GM12801 (cell line): ENCODE measurements around the gene PSMD1.

Experiments used
- TF ChIP-seq, protein P1 (sequence below): IDR thresholded peaks from one replicate; pipeline ENCODE4 v1.5.1; 2011; ENCODE audit warnings: control low read depth; ENCODE audit not compliant: insufficient read length; ENCODE audit errors: extremely low read depth

The PSMD1 gene

DNA sequence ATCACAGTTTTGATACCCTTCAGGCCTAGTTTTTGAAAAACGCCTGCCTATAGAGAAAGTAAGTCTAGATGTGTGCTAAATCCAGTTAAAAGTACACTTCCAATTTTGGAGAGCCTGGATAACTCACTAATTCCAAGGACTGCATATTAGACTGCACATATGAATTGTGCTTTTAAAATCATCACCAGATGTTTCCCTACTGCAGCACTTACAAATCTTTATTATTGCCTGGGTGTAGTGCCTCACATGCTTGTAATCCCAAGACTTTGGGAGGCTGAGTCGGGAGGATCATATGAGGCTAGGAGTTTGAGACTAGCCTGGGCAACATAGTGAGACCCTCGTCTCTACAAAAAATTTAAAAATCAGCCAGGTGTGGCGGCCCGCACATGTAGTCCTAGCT is 104.0 kb downstream of the PSMD1 start:
- TF ChIP-seq, protein P1, sequence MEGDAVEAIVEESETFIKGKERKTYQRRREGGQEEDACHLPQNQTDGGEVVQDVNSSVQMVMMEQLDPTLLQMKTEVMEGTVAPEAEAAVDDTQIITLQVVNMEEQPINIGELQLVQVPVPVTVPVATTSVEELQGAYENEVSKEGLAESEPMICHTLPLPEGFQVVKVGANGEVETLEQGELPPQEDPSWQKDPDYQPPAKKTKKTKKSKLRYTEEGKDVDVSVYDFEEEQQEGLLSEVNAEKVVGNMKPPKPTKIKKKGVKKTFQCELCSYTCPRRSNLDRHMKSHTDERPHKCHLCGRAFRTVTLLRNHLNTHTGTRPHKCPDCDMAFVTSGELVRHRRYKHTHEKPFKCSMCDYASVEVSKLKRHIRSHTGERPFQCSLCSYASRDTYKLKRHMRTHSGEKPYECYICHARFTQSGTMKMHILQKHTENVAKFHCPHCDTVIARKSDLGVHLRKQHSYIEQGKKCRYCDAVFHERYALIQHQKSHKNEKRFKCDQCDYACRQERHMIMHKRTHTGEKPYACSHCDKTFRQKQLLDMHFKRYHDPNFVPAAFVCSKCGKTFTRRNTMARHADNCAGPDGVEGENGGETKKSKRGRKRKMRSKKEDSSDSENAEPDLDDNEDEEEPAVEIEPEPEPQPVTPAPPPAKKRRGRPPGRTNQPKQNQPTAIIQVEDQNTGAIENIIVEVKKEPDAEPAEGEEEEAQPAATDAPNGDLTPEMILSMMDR: no peak

DNA sequence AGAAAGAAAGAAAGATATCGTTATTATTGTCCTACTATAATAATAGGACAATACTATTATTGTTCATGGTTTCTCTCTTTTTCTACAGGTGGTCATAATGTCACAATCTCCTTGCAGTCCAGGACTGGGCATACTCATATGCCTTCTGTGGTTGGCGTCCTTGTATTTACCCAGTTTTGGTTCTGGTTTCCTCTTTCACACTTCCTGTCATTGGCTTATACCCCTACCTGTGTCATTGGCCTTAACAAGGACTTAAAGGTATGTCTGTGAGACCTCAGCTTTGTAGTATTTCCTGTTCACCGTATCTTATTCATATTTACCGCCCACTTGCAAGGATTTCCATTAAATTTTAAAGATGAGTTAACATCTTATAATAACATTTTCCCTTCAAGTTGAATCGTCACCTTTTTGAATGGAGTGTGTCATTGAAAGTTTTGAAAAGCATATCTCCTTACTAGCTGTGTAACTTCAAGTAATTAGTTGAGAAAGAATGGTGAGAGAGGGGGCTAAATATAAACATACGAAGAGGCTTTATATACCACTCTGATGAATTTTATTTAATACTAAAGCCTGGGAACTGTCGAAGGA is 104.7 kb downstream of the PSMD1 start:
- TF ChIP-seq, protein P1: no peak

DNA sequence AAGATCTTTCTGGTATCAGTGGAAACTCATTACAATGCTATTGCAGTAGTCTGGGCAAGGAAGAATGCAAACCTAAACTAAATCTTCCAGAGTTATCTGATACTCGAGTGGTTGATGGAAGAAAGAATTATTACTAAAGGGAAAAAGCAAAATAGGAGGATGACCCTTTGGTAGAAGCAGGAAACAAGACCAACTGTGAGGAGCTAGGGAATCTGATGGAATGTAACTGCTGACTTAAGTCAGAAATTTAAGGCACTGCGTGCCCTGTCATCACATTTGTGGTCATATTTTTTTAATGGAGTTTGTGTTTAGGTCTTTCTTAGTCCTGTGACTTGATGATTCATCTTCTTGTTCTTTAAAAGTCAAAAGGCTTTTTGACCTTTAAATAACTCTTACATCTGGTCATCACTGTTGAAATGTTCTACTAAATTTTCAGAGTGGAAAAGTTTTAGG is 105.2 kb downstream of the PSMD1 start:
- TF ChIP-seq, protein P1: no peak

DNA sequence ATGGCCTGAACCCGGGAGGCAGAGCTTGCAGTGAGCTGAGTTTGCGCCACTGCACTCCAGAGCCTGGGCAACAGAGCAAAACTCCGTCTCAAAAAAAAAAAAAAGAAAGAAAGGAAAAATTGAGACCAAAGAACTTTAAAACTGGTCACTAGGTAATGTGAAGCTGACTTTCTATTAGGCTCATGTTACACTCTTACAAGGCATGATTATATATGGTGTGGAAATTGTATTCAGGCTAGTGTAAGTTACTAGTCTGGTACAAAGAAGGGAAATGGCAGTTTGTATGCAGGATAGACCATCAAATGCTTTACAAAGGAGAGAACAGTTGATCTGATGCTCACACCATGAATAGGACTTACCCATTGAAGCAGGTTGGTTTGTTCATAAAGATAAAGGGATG is 106.3 kb downstream of the PSMD1 start:
- TF ChIP-seq, protein P1: no peak

DNA sequence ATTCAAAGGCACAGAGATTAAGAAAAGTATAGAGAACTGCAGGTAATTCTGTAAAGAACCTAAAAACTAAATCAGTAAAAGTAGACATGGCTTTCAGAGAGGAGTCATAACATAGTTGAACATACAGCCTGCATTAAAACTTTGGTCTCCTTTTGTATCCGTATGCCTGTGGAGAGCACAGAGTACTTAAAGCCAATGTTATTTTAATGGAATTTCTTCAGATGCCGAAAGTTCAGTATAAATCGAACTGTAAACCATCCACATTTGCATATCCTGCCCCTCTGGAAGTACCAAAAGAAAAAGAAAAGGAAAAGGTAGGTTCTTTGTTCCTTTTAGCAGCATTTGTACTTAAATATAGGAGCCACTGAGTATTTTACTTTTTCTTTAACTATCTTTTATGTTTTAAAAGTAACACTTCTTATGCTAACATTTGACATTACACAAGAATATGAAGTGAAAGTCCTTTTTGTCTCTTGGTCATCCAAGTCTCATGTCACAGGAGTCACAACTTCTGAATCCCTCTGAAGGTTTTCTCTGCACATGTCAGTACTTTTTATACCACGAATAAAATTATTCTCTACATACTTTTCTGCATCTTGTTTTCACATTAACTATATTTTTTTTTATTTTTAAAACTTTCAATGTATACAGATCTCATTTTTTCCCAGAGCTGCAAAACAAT is 106.9 kb downstream of the PSMD1 start:
- TF ChIP-seq, protein P1: no peak

DNA sequence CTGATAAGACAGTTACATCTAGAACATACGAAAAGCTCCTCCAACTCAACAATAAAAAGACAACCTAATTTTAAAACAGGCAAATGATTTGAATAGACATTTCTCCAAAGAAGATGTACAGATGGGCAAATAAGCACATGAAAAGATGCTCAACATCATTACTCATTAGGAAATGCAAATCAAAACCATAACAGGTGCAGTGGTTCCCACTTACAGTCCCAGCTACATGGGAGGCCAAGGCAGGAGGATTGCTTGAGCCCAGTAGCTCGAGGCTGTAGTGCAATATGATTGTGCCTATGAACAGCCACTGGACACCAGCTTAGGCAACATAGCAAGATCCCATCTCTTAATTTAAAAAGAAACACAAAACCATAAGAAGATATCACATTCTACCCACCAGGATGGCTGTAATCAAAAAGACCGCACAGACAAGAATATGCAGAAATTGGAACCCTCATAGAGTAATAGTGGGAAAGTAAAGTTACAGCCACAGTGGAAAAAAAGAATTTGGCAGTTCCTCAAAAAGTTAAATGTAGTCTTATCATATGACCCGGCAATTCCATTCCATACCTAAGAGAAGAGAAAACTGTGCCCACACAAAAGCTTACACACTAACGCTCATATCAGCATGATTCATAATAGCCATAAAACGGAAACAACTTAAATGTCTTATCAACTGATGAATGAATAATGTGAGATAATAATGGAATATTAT is 111.2 kb downstream of the PSMD1 start:
- TF ChIP-seq, protein P1: no peak

DNA sequence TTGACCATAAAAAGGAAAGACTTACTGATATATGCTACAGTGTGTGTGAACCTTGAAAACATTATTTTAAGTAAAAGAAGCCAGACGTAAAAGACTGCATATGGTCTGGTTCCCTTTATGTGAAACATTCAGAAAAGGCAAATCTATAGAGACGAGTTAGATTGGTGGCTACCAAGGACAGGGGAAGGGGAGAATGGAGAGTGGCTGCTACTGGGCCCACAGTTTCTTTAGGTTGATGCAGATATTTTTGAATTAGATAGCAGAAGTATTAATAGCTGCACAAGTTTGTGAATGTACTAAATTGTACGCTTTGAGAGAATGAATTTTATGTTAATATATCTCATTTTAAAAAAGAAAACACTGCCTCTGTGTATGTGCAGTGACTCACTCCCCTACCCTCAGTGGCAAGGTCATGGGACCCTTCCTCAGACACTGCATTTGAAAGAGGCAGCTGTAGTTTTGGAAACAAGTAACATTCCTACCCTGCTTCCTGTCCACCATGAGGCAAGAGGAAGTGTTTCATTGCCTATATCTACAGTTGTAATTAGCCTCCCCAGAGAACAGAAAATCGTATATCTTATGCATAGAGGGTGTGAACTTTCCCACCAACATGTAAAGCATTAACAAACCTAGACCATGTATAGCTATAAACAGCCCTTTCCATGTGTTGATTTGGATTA is 111.9 kb downstream of the PSMD1 start:
- TF ChIP-seq, protein P1: no peak
